Prostate gland (tissue), 2 donors: ENCODE data around the gene MBD3. TPM values are rescaled to one million over a fixed set of nuclear protein-coding genes. Genes with fewer than 3 reads are reported as not detected.

Experiments
- DNase-seq: peaks from one replicate; pipeline ENCODE4 v3.0.0-alpha.2; 2019; ENCODE audit warnings: low spot score
- H3K27ac ChIP-seq, 2 donors: fragments of 200-600 bp; sonication (generic); 2 replicates each; pipeline ENCODE4 v1.5.1; 2017 to 2019
- H3K27me3 ChIP-seq: fragments of 200-600 bp; sonication (generic); replicated peaks from 2 replicates; pipeline ENCODE4 v1.5.1; 2019; ENCODE audit not compliant: insufficient read depth
- H3K36me3 ChIP-seq, 2 donors: fragments of 200-600 bp; sonication (generic); 1 replicate in 1 of 2; 2 replicates in 1 of 2; pipeline versions ENCODE4 v1.5.1 to v1.8.1; 2017 to 2019
- H3K4me1 ChIP-seq: fragments of 200-600 bp; sonication (generic); replicated peaks from 2 replicates; pipeline ENCODE4 v1.5.1; 2019
- H3K4me3 ChIP-seq, 2 donors: fragments of 200-600 bp; sonication (generic); 2 replicates each; pipeline ENCODE4 v1.5.1; 2017 to 2019
- H3K9me3 ChIP-seq: fragments of 200-600 bp; sonication (generic); 2 replicates; pipeline ENCODE4 v1.5.1; 2017
- CTCF ChIP-seq, 4 experiments: fragments of 200-600 bp in 2 of 4; fragments of 450-650 bp in 2 of 4; sonication (generic) in 2 of 4; IDR thresholded peaks; 1 replicate in 3 of 4; 2 replicates in 1 of 4; pipeline ENCODE4 v1.5.1; 2016 to 2019; ENCODE audit warnings: antibody characterized with exemption in 4 of 4, mild to moderate bottlenecking in 2 of 4, moderate library complexity in 2 of 4
- POLR2A ChIP-seq: fragments of 450-650 bp; IDR thresholded peaks from one replicate; pipeline ENCODE4 v1.6.1; 2016; ENCODE audit warnings: antibody characterized with exemption, mild to moderate bottlenecking
- POLR2AphosphoS5 ChIP-seq: sonication (generic); formaldehyde crosslinking; IDR thresholded peaks from one replicate; pipeline ENCODE4 v1.6.1; 2017; ENCODE audit warnings: antibody characterized with exemption
- WGBS: methylation state at CpG from one replicate; pipeline ENCODE4 v1.1.5; 2018; 5-methylcytosine and 5-hydroxymethylcytosine counted together
- intact Hi-C: fragments of 100-400 bp; cut with DNase I; formaldehyde crosslinking; loops from one replicate; pipeline ENCODE4 v1.14.2; 2022
- total RNA-seq, 2 donors: library from RNA; depleted of rRNA; stranded (reverse); fragments of >200 nt; gene quantifications; one replicate each; pipeline ENCODE4 v1.1.0, GENCODE V29; 2016

Gene MBD3
- total RNA-seq, 2 donors from 2014 or later, result 100 to 166 TPM

- intact Hi-C loops, result no loop called here
- H3K4me1 ChIP-seq, result no peaks in the 10 kb centered on the region
- no peak overlapping the region for H3K4me3 ChIP-seq
- TF ChIP-seq CTCF (IDR thresholded peaks at IDR 0.05) (no peak), POLR2A (no peak), POLR2AphosphoS5 (no peak)
- H3K36me3 ChIP-seq, result no peaks in the 10 kb centered on the region
- no peaks in the 10 kb centered on the region for H3K9me3 ChIP-seq
- H3K27me3 ChIP-seq, result no peaks in the 10 kb centered on the region
- no peak for DNase-seq
- WGBS, result 92% methylated on average over 24 of the region's 24 CpGs
- no peak overlapping the region for H3K27ac ChIP-seq
Observed at GRCh38 chr19:1629256-1629808, 36.7 kb upstream of the MBD3 start.

DNA sequence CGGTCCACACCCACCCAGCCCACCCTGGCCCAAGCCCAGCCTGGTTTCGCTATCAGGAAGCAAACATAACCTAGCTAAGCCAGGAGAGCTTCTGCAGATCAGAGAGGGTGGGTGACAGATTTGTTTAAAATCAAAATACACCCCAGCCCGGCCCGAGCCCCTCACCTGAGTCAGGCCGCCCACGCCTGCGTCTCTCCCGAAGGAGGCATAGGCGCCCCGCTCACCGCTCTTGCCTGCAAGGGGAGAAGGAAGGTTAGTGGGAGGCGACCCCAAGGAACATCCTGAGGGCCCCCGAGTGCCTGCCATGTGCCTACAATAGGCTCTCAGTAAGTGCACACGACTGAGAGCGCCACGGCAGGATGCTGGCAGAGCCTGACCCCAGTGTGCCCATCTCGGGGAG, 34.5 kb upstream of the MBD3 start:
- Histone ChIP-seq H3K9me3 (no peaks in the 10 kb centered on the region), H3K27me3 (no peaks in the 10 kb centered on the region), H3K36me3 (no peaks in the 10 kb centered on the region), H3K4me3 (no peak overlapping the region), H3K4me1 (no peaks in the 10 kb centered on the region), H3K27ac (no peak overlapping the region)
- intact Hi-C loops, result no loop called here
- WGBS, result 94% methylated on average over 17 of the region's 17 CpGs
- DNase-seq, result no peak
- no peak for TF ChIP-seq POLR2A
- no peak for TF ChIP-seq POLR2AphosphoS5
- TF ChIP-seq CTCF (IDR thresholded peaks at IDR 0.05), result no peak

- Histone ChIP-seq H3K27ac (no peak overlapping the region), H3K27me3 (no peaks in the 10 kb centered on the region), H3K36me3 (no peaks in the 10 kb centered on the region), H3K9me3 (no peaks in the 10 kb centered on the region), H3K4me1 (no peaks in the 10 kb centered on the region), H3K4me3 (no peak overlapping the region)
- TF ChIP-seq CTCF (IDR thresholded peaks at IDR 0.05) (no peak), POLR2A (no peak), POLR2AphosphoS5 (no peak)
- intact Hi-C loops, result no loop called here
- no peak for DNase-seq
- WGBS, result 88% methylated on average over 32 of the region's 32 CpGs
Observed at GRCh38 chr19:1626417-1627010, 33.8 kb upstream of the MBD3 start.

DNA sequence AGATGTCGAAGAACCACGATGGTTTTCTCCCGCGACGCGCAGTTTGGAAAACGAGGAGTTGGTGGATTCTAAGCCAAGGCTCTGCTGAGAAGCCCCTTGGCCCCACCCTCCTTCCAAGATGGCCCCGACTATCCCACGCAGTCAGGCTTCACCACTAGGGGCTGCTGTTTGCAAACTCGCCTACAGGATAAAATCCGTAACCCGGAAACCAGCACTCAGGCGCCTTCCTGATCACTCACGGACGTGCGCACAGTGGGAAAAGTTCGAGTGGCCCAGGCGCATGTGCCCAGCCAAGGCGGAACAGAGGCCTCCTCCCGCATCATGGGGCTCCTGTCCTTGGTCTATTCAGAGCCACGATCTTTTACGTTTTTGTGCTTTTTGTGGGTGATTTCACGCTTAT, 31.8 kb upstream of the MBD3 start:
- TF ChIP-seq CTCF (IDR thresholded peaks at IDR 0.05) (peak in 3 of 4 experiments; percentile 36 to 54 (median 52)), POLR2A (no peak)
- intact Hi-C loops, result no loop called here
- no peak for DNase-seq
- Histone ChIP-seq H3K9me3 (no peaks in the 10 kb centered on the region), H3K36me3 (peaks cover 0 to 5% of the 10 kb centered on the region in 2 donors), H3K27me3 (no peaks in the 10 kb centered on the region), H3K27ac (no peak overlapping the region), H3K4me3 (no peak overlapping the region), H3K4me1 (no peaks in the 10 kb centered on the region)
- WGBS, result 76% methylated on average over 22 of the region's 23 CpGs

DNA sequence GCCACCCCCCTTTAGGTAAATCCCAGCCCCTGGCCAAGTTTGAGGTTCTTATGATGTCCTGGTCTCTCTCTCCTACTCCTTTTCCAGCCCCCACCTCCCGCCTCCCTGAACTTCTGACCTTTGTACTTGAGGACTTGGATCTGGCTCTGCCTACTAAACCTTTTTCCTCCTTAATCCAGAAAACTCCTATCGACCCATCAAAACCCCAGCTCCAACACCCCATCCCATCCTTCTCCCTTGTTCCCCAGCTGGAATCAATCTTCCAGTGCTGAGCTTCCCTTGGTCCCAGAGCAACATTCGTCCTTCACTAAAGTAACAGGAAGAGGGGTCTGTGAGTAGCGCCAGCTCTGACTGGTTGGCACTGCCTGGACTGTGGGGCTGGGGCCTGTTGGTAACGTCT, 29.9 kb upstream of the MBD3 start:
- TF ChIP-seq POLR2A, result no peak
- TF ChIP-seq CTCF (IDR thresholded peaks at IDR 0.05), result no peak
- no peak for TF ChIP-seq POLR2AphosphoS5
- H3K36me3 ChIP-seq, result peaks cover 0 to 11% of the 10 kb centered on the region in 2 donors
- intact Hi-C loops, result no loop called here
- H3K4me1 ChIP-seq, result no peaks in the 10 kb centered on the region
- H3K4me3 ChIP-seq, result no peak overlapping the region
- H3K27me3 ChIP-seq, result no peaks in the 10 kb centered on the region
- WGBS, result 89% methylated on average over 5 of the region's 5 CpGs
- H3K9me3 ChIP-seq, result no peaks in the 10 kb centered on the region
- no peak overlapping the region for H3K27ac ChIP-seq
- no peak for DNase-seq
